Central memory CD4-positive, alpha-beta T cell (primary cell): Measurements from ENCODE around the gene TMEM245.
"Not testable (repeated sequence)": the region's sequence is repeated elsewhere in the genome, so short reads cannot be mapped to it uniquely, and the experiment has no call there.

Experiments used
- DNase-seq: peaks from one replicate; pipeline ENCODE4 v3.0.0; 2022

TMEM245 gene

DNA sequence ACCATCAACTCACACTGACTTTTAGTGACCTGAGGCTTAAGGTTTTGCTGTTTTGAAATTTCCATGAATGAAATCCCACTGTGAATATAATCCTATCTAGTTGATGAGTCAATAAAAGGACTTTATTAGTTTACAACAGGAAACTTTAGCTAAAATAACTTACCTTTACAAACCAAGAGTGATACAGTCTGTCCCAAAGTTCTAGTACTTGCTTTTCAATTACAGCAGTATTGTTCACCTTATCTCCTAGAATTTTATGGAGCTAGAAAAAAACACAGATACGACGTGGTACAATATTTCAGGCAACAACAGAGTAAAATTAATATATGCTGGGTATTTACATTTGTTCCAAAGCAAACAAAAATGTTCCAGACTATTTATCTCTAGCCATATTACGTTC lies 59.6 kb downstream of the TMEM245 start:
- no peak for DNase-seq

DNA sequence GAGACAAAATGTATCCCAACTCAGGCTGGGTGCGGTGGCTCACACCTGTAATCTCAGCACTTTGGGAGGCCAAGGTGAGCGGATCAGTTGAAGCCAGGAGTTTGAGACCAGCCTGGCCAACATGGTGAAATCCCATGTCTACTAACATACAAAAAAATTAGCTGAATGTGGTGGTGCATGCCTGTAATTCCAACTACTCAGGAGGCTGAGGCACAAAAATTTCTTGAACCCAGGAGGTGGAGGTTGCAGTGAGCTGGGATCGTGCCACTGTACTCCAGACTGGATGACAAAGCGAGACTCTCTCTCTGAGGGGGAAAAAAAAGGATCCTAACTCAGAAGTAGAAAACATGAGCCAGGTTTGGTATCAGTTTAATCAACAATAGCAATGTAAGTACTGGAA lies 66.6 kb downstream of the TMEM245 start:
- DNase-seq: not testable (repeated sequence)

DNA sequence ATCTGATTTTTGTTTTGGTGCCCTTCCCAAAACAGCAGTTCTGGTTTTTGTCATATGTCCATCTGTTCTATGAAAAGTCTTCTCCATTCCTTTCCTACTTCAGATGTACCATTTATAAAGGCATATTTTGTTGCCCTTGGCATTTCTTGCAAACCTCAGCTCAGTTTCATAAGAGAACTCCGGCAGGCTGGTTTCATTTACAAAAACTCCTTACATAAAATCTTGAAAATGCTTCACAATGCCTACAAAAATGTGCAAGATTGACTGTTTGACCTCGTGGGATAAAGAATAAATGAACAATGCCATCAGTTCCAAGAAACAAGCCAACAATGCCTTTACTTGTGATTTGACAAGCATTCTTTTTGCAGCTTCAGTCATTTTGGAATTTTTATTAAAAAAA lies 67.3 kb downstream of the TMEM245 start:
- no peak for DNase-seq

DNA sequence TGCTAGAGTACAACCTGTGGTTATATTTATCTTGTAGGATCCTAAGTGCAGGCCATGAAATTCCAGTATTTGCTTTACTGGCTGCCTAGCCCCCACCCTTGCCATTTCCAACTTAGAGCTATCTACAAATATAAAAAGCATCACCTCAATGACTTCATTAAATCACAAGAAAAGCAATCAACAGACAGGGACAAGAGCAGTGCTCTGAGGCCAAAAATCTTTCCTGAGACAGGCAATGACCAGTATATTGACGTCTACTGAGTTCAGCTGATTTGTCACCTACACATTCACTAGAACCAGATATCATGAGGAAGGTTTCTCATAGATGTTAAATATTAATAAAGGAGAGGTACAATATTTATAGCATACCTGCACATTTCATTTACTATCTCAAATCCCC lies 68.0 kb downstream of the TMEM245 start:
- no peak for DNase-seq

DNA sequence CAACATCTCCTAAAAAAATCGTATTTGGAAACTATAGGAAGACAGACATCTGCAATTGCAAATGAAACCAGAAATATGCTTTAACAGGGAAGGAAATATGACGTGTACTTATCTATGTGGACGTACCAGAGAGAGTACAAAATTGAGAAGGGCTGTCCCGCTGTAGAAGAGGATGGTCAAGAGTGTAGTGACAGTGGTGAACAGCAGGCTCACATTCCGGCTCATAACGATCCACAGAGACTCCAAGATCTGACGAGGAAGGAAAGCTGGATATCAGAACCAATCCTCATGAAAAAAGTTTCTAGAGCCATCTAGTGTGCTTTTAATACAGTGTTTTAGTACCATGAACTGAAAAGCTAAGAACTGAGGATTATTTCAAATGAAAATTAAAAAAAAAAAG lies 69.3 kb downstream of the TMEM245 start:
- DNase-seq: no peak

DNA sequence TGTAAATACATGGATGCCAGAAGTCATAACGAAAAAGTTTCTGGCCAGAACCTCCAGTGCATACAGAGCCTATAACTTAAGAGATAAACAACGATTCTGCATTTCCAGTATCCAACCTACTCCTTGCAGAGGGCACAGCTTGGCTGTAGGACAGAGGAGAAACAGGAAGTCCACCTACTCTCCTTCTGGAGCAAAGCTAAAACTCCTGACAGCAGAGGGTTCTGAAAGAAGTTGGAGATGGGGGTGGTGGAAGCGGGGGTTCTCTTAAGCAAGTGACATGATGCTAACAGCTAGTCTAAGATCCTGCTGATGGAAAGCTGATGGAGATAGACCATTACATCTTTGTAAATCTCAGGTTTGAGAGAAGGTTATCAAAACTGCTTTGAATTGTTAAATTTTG lies 70.9 kb downstream of the TMEM245 start:
- no peak for DNase-seq

DNA sequence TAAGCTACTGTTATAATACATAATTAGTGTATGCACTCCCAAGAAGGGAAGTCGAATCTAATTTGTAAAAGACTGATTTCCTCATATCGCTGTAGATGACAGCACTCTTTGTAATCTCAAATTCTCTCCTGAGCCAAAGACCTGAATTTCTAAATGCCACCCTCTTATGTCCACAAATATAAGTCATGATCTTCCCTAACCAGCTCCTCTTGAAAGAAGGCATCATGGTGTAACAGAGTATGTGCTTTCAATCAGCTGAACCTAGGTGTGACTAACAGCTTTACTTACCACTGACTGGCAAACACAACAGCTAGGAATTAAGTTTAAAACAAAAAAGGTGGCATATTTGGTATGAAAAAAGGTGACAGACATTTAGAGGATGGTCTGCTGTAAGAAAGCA lies 72.5 kb downstream of the TMEM245 start:
- DNase-seq: no peak

DNA sequence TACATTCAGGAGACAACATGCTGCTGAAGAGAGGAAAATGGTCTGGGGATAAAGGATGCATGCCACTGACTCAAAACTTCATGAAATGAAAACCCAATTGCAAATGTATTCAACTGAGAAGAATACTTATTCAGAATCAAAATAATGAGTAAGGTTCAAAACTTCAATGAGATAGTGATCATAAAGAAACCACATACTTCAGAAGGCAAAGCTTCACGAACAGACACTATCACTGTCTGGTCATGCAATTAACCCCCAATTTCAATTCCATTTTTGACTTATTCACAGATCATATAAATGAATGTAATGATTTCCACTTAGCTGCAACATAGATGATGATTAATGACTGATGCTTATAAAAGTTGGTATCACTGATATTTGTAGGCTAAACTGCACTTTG lies 73.4 kb downstream of the TMEM245 start:
- DNase-seq: no peak

DNA sequence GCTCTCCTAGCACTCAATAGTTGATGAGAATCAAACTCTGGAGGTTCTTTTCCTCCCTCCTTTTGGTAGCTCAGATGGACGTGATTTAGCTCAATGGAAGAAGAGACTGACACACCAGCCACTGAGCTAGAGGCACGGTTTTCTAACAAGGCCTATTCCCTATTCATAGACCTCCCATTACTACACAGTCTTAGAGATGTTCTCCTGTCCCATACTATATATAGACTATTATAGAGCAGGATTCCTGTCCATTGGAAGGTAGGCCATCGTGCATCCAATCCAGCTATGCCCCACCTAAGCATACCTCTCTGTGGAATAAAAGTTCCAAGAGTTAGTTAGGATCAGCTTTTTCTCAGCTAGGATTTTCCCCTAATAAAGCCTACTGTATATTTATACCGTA lies 76.2 kb downstream of the TMEM245 start:
- no peak for DNase-seq

DNA sequence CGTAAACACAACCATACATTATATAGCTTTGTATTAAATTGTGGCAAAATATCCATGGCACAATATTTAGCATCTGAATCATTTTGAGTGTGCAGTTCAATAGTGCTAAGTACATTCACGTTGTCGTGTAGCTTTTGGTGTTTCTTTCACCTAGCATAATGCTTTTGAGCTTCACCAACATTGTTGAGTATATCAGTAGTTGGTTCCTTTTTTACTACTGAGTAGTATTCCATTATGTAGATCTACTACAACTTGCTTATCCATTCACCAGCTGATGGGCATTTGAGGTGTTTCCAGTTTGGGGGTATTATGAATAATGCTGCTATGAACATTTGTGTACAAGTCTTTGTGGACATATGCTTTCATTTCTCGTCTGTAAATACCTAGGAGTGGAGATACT lies 79.2 kb downstream of the TMEM245 start:
- no peak for DNase-seq

DNA sequence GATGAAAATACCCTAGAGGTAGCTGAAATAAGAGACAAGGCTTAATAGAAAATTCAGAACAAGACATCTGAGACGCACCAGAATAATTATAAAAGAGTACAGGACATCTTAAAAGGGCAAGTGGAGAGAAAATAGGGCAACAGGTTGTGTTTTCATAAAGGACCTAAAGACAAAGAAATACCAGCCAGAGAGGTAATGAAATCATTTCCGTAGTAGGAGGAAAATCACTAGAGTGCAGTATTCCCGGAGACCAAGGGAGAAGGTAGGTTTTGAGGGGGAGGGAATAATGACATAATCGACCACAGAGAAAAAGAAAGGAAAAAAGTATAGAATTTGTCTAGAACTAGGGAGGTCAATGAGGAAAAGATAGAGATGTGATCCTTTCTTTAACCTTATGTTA lies 80.2 kb downstream of the TMEM245 start:
- no peak for DNase-seq

DNA sequence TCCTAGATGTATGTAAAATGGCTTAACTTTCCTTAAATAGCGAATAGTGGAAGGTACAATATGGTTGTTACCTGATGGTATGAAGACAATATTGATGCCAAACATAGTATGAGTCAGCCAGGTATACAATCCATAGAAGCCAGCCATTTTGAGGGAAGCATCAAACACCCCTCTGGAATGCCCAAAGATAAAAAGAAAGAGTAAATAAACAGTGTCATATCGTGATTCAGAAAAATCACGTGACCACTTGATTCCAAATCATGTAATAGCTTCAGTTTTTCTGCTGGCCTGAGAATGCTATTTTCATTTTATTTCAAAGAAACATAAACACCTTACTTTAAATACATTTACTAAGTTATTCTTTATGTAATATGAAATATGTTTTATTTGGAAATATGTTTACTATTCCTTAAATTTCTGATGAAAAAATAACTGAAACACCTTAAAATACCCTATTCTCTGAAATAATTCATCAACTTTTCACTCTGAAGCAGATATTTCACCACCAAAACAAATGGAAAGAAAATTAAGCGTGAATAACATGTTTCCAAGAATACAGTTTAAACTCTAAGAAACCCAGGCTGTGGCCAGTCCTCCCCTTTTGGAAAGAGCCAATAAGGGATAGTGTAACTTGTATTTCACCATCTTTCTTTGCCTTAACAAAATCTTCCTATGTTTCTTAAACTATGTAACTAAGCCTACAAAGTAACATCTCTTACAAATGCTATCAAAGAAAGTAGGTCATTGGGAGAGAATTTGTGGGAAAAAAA lies 81.6 kb downstream of the TMEM245 start:
- DNase-seq: no peak

DNA sequence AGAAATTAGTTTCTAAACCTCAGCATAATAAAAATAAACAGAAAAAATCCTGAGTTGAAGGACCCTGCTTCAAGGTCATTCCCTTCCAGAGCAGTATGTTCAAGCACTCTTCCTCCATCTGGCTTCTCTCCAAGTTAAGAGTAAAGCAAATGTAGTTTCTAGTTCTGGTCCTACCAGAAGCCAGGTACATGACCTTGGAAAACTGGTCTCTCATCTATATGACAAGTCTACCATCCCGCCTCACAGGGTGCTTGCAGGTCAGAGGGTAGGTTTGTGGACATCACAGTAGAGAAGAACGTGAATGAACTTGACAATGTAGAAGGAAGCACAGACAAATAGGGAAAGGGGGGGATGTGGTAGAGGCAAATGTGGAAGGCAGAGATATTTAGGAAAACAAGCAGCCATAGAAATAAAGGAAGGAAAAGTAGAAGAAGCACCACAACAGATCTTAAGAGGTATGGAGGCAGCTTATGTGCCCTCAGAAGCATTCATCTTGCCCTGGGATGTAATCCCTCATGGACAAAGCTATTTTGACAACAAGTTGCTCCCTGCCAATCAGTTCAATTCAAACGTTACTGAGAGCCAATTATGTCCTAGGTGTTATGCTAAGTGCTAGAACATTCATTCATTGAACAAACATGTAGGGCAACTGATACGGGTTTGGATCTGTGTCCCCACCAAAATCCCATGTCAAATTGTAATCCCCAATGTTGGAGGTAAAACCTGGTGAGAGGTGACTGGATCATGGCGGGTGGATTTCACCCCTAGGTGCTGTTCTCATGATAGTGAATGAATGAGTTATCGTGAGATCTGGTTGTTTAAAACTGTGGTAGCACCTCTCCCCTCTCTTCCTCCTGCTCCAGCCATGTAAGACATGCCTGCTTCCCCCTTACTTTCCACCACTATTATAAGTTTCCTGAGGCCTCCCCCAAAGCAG lies 82.7 kb downstream of the TMEM245 start:
- DNase-seq: no peak

DNA sequence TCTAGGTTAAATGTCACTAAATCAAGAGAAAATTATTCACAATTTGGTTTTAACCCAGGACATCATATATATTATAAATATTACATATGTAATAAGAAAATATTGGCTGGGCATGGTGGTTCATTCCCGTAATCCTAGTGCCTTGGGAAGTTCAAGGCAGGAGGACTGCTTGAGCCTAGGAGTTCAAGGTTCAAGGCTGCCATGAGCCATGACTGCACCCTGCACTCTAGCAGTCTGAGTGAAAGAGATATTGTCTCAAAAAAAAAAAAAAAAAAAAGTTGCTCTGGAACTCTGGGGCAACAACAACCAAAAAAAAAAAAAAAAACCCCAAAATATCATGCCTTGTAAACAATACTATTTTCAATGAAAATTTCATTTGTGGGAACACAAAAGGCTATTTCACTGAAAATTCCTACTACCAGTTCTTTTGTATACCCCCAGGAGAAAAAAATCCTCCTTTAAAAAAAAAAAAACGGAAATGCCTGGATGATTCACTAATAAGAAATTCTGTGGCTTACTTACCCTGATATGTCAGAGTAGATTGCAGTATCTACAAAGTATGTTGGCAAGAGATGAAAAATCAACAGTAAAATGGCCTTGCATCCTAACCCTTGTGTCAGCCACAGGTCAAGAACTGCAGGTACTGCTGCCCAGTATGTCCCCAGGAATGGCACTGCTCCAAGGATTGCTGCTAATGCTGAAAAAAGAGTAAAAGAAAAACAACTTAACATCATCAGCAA lies 83.9 kb downstream of the TMEM245 start:
- no peak for DNase-seq

DNA sequence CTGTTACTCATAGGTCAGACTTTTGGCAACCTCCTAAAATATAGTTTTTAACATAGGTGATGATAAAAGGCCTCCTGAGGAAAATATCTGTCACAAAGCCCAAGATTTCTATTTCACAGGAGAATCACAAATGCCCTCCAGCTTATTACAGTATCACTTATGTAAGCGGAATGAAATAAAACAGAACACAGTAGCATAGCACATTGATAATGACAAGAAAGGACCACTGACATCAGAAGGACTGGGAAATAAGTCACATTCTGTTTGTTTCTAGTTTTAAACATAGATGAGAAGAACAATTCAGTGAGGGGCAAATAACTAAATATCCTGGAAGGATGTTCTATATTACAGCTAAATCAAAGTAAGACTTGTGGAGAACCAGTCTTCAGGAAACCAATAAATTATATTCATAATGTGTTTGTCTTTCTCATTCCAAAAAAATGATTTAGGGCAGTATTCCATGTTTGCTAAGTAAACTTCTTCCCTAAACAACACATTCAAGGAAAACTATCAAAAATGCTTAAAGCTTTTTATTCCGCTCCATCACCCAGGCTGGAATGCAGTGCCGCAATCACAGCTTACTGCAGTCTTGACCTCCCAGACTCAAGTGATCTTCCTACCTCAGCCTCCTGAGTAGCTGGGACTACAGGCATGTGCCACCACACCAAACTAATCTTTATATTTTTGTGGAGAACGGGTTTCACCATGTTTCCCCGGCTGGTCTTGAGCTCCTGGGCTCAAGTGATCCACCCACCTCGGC lies 85.6 kb downstream of the TMEM245 start:
- DNase-seq: no peak

DNA sequence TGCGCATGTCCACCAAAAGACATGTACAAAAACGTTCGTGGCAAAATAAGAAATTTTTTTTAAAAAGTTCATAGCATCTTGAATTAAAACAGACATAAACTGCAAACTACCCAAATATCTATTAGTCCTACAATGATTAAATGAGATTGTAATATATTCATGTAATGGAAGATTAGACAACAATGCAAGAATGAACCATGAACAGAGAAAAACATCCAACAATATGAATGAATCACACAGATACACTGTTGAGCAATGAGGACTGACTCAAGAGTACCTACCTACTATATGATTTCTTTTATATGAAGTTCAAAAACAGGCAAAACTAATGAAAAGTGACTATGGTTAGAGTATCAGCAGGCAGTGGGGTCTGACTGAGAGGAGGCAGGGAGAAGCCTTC lies 88.5 kb downstream of the TMEM245 start:
- no peak for DNase-seq

DNA sequence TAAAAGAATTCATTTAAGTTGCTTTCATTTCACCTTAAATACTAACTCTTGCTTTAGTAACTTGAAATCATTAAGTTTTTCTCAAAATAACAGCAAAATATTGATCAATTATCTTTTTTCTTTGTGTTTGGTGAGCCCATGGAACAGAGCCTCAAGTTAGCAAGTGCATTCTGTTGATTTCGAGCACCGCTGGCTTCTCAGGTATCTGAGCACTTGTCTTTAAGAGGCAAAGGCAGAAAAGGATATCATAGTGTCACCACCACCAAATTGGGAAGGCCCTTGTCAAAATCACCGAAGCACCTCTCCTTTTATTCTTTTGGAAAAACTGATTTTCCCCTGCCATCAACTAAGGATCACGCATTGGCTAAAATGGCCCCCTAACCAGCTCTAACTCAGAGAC lies 89.3 kb downstream of the TMEM245 start:
- no peak for DNase-seq

DNA sequence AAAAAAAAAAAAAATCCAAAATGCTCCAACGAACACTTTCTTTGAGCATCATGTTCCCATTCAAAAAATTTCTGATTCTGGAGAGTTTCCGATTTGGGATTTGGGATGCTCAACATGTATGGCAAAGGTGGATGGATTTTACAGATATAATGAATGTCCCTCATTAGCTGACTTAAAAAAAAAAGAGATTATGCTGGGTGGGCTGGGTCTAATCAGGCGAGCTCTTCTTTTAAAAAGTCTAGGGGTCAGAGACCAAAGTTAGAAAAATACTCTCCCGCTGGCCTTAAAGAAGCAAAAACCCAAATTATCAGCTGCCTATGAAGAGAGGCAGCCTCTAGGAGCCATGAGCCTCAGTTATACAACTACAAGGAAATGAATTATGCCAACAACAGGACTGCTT lies 91.3 kb downstream of the TMEM245 start:
- DNase-seq: no peak

DNA sequence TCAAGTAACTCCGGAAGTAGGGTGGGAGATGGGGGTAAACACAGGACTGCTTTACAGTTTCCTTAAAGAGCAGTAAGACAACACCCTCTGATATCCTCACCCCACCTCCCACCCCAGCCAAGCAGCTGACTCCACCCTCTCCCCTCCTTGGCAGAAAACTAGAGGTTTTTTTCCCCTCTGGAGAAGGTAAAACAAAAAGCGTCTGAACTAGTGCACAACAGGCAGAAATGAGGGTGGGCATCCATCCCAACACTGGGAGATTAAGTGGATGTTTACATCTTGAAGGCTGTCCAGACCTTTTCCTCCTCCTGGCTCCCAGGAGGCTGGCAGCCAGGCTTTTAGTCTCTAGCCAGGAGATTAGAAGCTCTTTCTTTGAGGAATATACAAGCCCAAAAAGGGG lies 92.6 kb downstream of the TMEM245 start:
- no peak for DNase-seq

DNA sequence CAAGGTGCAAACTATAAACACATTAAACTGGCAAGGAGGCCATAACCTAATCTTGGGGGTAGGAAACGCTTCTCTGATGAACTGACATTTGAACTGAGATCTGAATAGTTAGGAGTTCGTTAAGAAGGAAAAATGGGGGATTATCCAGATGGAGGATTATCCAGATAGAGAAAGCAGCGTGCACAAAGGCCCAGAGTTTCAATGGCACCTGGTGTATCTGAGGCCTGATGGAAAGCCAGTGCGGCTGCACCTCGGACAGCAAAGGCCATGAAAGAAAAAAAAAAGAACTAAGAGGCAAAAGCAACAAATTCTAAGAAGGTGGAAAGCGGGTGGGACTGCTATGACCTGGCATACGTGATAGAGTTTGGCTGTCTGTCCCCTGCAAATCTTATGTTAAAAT lies 93.4 kb downstream of the TMEM245 start:
- DNase-seq: no peak

DNA sequence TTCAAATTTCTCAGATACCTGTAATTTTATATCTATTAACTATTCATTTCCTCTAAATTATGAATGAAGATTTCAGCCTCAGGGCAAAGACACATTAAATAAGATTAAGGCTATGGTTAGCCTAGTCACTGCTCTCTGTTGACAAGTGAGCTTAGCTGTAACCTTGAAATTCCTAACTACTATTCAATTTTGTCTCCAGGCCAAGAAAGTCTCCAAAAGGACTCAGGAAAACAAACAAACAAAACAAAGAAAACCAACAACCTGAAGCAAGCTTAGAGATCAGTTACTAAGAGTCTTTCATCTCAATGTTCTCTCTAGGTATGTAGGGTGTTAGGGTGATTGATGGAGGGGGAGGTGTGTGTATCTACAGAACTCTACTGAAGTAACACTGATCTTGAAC lies 96.9 kb downstream of the TMEM245 start:
- no peak for DNase-seq
